Skeletal muscle satellite cell (primary cell): ENCODE measurements around the gene SMARCAL1.

Experiments
- H3K27me3 ChIP-seq: 2 replicates; pipeline ENCODE4 v1.7.0; 2013; ENCODE audit warnings: low read length; ENCODE audit not compliant: control insufficient read depth, insufficient read depth
- H3K36me3 ChIP-seq: 2 replicates; pipeline ENCODE4 v1.7.0; 2013; ENCODE audit warnings: mild to moderate bottlenecking, control low read depth, low read length; ENCODE audit not compliant: insufficient read depth
- H3K4me1 ChIP-seq: 2 replicates; pipeline ENCODE4 v1.7.0; 2013; ENCODE audit warnings: low read length; ENCODE audit not compliant: control insufficient read depth, insufficient read depth
- H3K4me2 ChIP-seq: 2 replicates; pipeline ENCODE4 v1.7.0; 2013; ENCODE audit warnings: mild to moderate bottlenecking, low read length
- H3K4me3 ChIP-seq: 2 replicates; pipeline ENCODE4 v1.7.0; 2013; ENCODE audit warnings: low read length
- H3K9ac ChIP-seq: 2 replicates; pipeline ENCODE4 v1.7.0; 2013; ENCODE audit warnings: mild to moderate bottlenecking, low read depth, low read length, moderate library complexity
- H3K9me3 ChIP-seq: replicated peaks from 2 replicates; pipeline ENCODE4 v1.7.0; 2013; ENCODE audit warnings: mild to moderate bottlenecking, control low read depth, low read length

The SMARCAL1 gene

GRCh38 chr2:216485237-216485636, 73.0 kb downstream of the SMARCAL1 start:
- H3K27me3 ChIP-seq = no peaks in the 10 kb centered on the region
- peaks cover 8% of the 10 kb centered on the region for H3K4me1 ChIP-seq
- H3K9ac ChIP-seq = no peak overlapping the region
- no peak overlapping the region for H3K4me2 ChIP-seq
- H3K9me3 ChIP-seq = no peaks in the 10 kb centered on the region
- H3K36me3 ChIP-seq = peaks cover 12% of the 10 kb centered on the region
- no peak overlapping the region for H3K4me3 ChIP-seq

GRCh38 chr2:216485745-216486144, 73.5 kb downstream of the SMARCAL1 start:
- Histone ChIP-seq H3K36me3 (peaks cover 7% of the 10 kb centered on the region), H3K9ac (no peak overlapping the region), H3K9me3 (no peaks in the 10 kb centered on the region), H3K4me2 (no peak overlapping the region), H3K4me1 (peaks cover 11% of the 10 kb centered on the region), H3K27me3 (no peaks in the 10 kb centered on the region), H3K4me3 (no peak overlapping the region)

GRCh38 chr2:216486271-216486670, 74.0 kb downstream of the SMARCAL1 start:
- Histone ChIP-seq H3K27me3 (no peaks in the 10 kb centered on the region), H3K4me2 (no peak overlapping the region)

GRCh38 chr2:216486708-216487107, 74.4 kb downstream of the SMARCAL1 start:
- Histone ChIP-seq H3K36me3 (peaks cover 7% of the 10 kb centered on the region), H3K27me3 (no peaks in the 10 kb centered on the region), H3K9me3 (no peaks in the 10 kb centered on the region), H3K9ac (no peak overlapping the region), H3K4me3 (no peak overlapping the region), H3K4me1 (peaks cover 12% of the 10 kb centered on the region), H3K4me2 (no peak overlapping the region)

More at GRCh38 chr2:216486271-216486670, 74.0 kb downstream of the SMARCAL1 start:
- Histone ChIP-seq H3K4me3 (no peak overlapping the region), H3K9ac (no peak overlapping the region), H3K9me3 (no peaks in the 10 kb centered on the region), H3K36me3 (peaks cover 7% of the 10 kb centered on the region), H3K4me1 (peaks cover 11% of the 10 kb centered on the region)

GRCh38 chr2:216490061-216490460, 77.8 kb downstream of the SMARCAL1 start:
- H3K9ac ChIP-seq = no peak overlapping the region
- no peaks in the 10 kb centered on the region for H3K27me3 ChIP-seq
- peak overlapping the region; percentile 43 for H3K4me2 ChIP-seq
- no peak overlapping the region for H3K4me3 ChIP-seq
- no peaks in the 10 kb centered on the region for H3K36me3 ChIP-seq
- H3K9me3 ChIP-seq = no peaks in the 10 kb centered on the region
- peaks cover 36% of the 10 kb centered on the region for H3K4me1 ChIP-seq

- no peak overlapping the region for H3K4me2 ChIP-seq
- H3K4me1 ChIP-seq = peaks cover 49% of the 10 kb centered on the region
- no peaks in the 10 kb centered on the region for H3K27me3 ChIP-seq
- no peak overlapping the region for H3K9ac ChIP-seq
- H3K36me3 ChIP-seq = no peaks in the 10 kb centered on the region
- H3K9me3 ChIP-seq = no peaks in the 10 kb centered on the region
- H3K4me3 ChIP-seq = no peak overlapping the region
These were observed 79.7 kb downstream of the SMARCAL1 start for GRCh38 chr2:216491793-216492596.

GRCh38 chr2:216492597-216493333, 80.5 kb downstream of the SMARCAL1 start:
- H3K4me2 ChIP-seq = peak overlapping the region; percentile 46
- no peaks in the 10 kb centered on the region for H3K36me3 ChIP-seq
- peak overlapping the region; percentile 7 for H3K9ac ChIP-seq
- H3K4me3 ChIP-seq = no peak overlapping the region
- no peaks in the 10 kb centered on the region for H3K27me3 ChIP-seq
- no peaks in the 10 kb centered on the region for H3K9me3 ChIP-seq
- H3K4me1 ChIP-seq = peaks cover 55% of the 10 kb centered on the region

GRCh38 chr2:216493334-216493685, 81.0 kb downstream of the SMARCAL1 start:
- no peak overlapping the region for H3K4me3 ChIP-seq
- H3K9me3 ChIP-seq = no peaks in the 10 kb centered on the region
- H3K36me3 ChIP-seq = no peaks in the 10 kb centered on the region
- H3K4me1 ChIP-seq = peaks cover 60% of the 10 kb centered on the region
- H3K9ac ChIP-seq = no peak overlapping the region
- H3K27me3 ChIP-seq = no peaks in the 10 kb centered on the region
- H3K4me2 ChIP-seq = peak overlapping the region; percentile 46

- Histone ChIP-seq H3K4me2 (peak overlapping the region; percentile 2), H3K36me3 (peaks cover 17% of the 10 kb centered on the region), H3K9ac (no peak overlapping the region), H3K4me1 (peaks cover 56% of the 10 kb centered on the region), H3K4me3 (no peak overlapping the region), H3K27me3 (no peaks in the 10 kb centered on the region), H3K9me3 (no peaks in the 10 kb centered on the region)
These were observed 83.4 kb downstream of the SMARCAL1 start for GRCh38 chr2:216495656-216496055.

GRCh38 chr2:216497382-216498069, 85.2 kb downstream of the SMARCAL1 start:
- Histone ChIP-seq H3K4me1 (peaks cover 62% of the 10 kb centered on the region), H3K4me2 (peak overlapping the region; percentile 91), H3K36me3 (peaks cover 35% of the 10 kb centered on the region), H3K27me3 (no peaks in the 10 kb centered on the region), H3K9ac (peak overlapping the region; percentile 99), H3K4me3 (peak overlapping the region; percentile 91), H3K9me3 (no peaks in the 10 kb centered on the region)

- Histone ChIP-seq H3K4me2 (peak overlapping the region; percentile 91), H3K4me3 (peak overlapping the region; percentile 91), H3K9ac (peak overlapping the region; percentile 99), H3K27me3 (no peaks in the 10 kb centered on the region), H3K4me1 (peaks cover 62% of the 10 kb centered on the region), H3K9me3 (no peaks in the 10 kb centered on the region), H3K36me3 (peaks cover 40% of the 10 kb centered on the region)
These were observed 85.7 kb downstream of the SMARCAL1 start for GRCh38 chr2:216498070-216498378.
